ENCODE data around the gene CEBPA.

Gene CEBPA

GRCh38 chr19:33286899-33287298, 15.4 kb downstream of the CEBPA start:
- no peak for DNase-seq

GRCh38 chr19:33285441-33285927, 16.9 kb downstream of the CEBPA start:
- DNase-seq = no peak

- no peak for DNase-seq
Observed at GRCh38 chr19:33284756-33285155, 17.6 kb downstream of the CEBPA start.

DNA sequence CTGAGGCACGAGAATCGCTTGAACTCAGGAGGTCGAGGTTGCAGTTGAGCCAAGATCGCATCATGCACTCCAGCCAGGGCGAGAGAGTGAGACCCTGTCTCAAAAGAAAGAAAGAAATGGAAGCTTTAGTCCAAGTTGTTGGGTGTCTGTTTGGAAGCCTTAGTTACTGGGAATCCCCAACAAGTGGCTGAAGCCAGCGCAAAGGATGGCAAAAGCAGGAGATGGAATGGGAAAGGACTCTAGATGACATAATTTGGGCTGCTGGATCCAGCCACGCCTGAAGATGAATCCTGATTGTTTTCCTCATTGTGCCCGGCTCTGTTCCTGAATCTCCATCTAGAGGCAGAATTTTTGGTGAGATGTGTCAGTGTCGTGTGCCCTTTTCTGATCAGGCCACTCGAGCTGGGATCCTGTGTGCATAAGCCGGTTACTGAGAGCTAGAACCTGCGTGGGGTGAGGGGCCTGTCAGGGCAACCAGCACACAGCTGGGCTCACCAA, 18.1 kb downstream of the CEBPA start:
- no peak for DNase-seq

DNA sequence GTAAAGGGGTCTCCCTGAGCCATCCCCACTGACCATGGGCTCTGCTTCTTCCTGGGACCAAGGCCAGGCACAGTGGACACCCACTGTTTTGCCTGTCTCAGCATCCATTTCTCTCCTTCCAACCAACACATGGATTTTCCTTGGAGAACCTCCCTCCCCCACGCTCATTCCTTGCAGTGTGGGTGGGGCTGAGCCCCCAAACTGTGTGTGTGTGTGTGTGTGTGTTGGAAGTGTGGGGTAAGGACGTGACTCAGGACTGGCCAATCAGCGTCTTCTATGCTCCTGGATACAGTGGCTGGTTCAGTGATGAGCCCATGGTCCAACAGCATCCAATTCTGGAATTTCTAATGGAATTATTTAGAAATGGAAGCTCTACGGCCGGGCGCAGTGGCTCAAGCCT, 18.7 kb downstream of the CEBPA start:
- no peak for DNase-seq

DNA sequence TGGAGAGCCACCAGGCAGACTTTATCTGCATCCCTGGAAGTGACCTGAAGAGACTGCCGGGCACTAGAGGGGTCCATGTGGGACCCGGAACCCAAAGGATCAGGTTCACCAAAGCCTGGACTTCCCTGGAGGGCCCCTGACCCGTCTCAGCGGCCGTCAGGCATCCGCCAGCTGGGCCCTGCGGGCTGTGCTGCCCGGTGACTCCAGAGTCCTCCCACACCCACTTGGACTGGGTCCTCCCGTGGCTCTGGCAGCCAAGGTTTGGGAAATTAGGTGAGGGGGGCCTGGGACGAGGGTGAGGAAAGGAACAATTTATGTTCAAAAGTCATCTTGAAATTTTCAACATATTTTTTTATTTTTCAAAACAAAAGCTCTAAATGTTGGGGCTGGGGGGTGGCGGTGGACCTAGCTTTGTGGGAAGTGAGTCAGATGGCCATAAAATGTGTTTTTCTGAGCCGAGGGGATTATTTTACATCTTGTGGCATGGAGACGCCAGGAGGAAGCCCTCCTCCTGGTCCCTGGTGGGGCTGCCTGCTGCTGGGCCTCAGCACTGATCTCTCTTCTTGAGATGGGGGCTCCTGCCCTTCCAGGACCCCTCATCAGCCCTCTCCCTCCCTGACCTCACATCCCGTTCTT, 20.2 kb downstream of the CEBPA start:
- DNase-seq = no peak

- no peak for DNase-seq
Observed at GRCh38 chr19:33281296-33281926, 20.9 kb downstream of the CEBPA start.

- peak; percentile 27 to 32 for DNase-seq
Observed at GRCh38 chr19:33280351-33280921, 21.9 kb downstream of the CEBPA start.

DNA sequence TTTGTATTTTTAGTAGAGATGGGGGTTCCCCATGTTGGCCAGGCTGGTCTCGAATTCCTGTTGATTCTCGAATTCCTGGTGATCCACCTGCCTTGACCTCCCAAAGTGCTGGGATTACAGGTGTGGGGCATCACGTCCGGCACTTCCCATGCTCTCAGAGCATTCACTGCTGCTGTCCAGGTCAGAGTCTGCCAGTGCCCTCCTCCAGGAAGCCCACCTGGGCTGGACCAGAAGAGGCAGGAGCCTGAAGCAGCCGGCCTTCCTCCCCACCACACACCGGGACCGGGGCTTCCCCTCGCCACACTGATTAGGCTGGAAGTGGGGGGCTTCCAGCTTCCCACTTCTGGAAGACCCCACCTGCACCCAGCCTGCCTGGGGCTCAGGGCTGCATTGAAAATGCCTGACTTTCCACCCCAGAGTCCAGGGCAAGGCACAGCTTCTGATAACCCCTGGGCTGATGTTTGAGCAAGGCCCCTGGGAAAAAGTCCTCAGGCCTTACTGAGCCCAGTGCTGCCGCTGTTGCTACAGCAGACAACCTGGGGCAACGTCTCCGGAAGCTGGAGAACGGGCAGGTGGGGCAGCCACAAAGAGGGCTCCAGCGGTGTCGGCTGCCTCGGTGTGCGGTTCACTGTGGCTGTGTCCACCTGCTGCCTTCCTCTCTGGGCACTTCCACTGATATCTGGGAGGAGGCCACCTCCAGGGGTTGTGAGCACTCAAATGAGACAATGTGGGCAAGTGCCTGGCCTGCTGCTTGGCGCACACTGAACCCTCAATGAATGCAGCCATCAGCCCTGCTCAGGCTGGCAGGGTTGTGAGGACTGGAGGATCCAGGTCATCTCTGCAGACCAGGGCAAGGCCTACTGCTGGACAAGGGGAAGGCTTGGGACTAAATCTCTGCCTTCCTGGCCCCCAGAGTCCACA, 22.6 kb downstream of the CEBPA start:
- DNase-seq = no peak

DNA sequence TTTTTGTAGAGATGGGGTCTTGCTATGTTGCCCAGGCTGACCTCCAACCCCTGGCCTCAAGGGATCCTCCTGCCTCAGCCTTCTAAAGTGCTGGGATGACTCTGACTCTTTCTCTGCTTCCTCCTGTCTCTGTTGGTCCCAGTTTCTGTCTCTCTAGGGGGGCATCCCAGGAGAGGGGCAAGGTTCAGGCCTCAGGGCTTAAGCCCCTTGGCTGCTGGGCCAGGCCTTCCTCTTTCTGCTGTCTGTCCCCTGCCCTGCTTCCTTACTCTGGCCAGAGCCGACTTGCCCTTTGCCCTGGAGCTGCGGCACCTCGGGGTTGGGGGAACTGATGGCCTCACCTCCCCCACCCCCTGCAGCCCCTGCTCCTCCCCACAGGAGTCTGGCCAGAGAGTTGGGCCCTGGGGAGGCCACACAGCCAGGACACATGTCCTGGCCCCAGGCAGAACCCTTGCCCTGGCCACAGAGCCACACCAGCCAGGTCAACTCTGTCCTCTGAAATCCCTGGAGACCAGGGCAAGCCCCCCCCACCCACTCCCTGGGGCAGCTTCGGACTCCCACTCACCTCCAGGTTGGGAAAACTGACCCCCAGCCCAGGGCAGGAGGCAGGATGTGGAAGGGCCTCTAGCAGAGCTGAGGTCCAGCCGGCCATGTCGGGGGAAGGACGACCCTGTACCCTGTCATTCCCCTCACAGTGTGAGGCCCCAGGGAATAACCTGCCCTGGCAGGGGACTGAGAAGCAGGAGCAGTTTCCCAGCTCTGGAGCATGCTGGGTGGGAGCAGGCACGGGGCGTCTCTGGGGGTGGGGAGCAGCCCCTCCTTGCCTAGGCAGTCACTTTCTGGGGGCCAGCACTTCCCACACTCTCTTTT, 23.7 kb downstream of the CEBPA start:
- no peak for DNase-seq

DNA sequence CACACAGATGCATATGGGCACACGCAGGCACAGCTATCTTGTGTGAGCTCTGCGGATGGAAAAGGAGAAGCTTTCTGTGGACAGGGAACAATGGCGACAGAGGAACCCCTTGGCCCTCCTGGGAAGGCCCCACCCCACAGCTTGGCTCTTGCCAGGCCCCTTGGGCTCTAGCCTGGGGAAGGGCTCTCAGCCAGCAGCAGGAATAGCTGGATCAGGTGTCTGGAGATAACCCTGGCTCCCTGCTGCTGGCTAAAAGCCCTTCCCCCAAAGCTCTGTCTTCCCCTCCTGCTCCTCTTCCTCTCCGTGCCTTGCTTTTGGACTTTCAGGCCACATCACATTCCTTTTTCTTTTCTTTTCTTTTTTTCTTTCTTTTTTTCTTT, 24.3 kb downstream of the CEBPA start:
- DNase-seq = no peak

DNA sequence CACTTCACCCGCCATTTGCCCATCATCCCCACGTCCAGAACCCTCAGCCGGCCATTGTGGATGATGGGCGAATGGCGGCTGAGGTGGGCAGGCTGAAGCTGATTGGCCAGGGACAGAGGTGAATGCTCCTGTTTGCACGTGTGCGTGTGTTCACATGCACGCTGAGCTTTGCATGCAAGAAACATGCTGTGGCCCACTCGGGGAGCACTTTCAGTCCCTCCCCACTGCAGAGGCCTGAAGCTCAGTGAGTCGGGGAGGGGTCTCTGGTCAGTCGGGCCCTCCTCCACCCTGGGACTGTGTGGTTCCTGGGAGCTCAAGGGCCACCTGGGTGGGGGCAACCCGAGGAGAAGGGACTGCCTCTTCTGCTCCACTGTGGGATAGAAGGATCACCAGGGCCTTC, 24.9 kb downstream of the CEBPA start:
- DNase-seq = no peak

- no peak for DNase-seq
Observed at GRCh38 chr19:33275933-33276619, 26.3 kb downstream of the CEBPA start.

- DNase-seq = no peak
Observed at GRCh38 chr19:33275559-33275932, 26.8 kb downstream of the CEBPA start.

DNA sequence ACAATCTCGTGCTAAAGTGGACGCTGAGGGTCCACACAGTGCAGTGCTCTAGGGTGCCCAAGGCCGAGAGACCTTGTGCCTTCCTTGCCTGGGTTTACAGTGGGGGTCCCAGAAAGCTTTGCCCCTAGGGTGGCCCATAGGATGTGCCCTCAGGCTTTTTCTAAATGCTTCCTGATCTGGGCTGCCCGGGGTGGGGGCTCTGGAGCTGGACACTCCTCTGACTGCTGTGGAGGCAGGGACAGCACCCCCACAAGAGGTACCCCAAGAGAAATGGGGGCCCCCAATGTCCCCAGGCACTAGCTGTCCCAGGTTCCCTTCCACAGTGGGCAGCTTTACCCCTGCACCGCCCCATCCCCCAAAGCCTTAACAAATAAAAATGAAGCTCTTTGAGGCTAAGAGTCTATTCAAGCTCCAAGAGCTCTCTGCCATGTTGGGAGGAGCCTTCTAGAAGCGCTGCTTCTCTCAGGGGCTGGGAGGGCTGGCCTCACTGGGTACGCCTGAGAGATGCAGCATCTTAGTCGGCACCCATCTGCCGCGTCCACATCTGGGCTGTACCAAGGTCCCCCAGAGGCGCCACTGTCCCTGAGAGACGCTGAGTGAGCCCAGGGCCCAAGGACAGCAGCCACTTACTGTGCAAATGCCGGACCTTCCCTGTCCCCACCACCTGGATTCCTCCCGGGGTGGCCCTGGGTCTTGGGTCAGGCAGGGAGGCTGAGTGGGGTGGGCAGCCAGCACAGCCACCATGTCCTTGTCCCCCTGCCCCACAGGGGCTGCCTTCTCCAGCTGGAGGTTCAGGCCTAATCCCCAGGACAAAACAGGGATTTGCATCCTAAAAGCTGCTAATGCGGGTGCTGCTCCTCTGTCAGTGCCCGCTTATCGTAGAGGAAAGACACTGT, 27.4 kb downstream of the CEBPA start:
- no peak for DNase-seq

DNA sequence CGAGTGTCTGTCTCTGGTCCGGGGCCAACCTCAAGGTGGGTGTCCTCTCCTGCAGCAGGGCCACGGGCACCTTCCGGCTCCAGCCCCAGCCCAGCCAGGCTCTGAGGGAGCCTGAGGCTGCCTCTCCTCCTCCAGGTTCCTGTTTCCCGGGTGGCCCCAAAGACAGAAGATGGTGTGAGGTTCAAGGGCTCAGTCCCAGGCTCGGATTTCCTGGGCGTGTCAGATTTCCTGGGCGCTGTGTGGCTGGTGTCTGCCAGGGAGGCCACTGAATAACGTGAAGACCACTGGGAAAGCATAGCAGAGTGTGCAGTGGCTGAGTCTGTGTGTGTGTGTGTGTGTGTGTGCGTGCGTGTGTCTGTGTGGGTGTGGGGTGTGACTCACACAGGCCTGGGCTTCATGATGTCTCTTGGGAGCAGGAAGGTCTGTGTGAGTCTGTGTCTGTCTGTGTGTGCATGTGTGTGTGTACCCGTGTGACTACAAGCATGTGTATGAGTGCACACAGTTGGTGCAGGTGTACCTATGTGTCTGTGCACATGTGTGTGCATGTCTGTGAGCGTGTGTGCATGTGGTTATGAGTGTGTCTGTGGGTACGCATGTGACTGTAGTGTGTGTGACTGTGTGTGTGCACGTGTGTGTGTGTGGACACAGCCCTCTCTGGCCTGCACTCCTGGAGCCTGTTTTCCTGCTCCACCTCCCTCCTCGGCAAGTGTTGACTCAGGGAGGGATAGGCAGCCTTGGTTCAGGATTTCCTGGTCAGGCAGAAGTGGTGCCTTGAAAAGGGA, 28.3 kb downstream of the CEBPA start:
- DNase-seq = peak; percentile 28 to 35

DNA sequence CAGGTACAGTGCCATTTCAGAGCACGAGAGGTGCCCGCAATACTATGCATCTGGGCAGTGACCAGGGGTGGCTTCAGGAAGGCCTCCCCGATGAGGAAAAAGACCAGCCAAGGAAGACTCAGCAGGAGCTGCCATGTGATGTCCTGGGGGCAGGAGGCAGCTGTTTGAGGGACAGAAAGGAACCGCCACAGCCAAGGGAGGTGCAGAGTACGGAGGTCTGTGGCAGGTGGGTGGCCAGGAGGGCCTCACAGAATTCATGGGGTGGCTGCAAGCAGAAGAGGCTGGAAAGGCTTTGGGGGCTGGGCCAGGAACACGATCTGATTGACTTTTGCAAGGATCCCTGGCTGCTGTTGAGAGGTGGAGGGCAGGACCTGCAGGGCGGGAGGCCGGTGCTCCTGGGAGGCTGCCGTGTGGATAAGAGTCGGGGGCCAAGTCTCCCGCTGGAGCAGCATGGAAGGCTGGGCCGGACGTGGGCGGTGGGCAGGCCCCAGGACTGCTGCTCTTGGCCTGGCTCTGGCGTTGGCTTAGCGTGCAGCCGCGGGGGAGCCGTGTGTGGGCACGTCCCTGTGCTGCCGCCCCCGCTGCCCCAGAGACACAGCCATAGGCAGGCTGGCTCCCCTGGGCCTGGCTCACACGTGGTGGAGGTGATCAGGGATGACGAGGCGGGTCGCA, 29.1 kb downstream of the CEBPA start:
- DNase-seq = no peak

DNA sequence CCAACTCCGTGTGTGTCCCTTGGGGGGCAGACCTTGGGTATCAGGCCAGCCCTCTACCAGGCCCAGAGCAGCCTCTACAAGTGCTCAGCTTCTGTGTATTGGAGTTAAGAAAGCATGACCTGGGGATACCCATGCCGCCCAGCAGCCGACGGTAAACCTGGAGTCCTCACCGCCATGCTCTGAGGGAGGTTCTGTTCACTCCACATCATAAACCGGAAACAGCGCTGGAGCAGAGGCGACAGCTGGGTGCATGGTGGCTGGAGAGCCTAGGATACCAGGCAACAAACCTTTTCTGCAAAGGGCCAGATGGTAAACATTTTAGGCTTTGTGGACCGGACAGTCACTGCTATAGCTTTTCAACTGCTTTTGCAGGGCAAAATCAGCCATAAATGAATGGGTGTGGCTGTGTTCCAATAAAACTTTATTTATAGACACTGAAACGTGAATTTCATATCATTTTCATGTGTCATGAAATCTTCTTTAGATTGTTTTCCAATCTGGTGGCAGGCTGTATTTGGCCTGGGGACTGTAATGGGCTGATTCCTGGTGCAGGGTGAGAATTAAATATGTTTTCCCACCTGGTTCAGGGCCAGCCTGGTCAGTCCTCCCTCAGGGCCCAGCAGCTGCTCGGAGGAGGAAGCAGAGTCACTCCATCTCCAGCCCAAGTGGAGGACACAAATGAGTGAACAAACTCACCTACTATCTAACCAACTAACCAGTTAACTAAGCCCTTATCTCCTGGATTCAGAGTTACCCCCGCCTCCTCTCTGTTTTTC, 30.9 kb downstream of the CEBPA start:
- DNase-seq = no peak

All from stimulated activated CD4-positive, alpha-beta T cell treated with anti-CD3 and anti-CD28 coated beads, Interleukin-2, amount 100 ng/mL, for 48 hours (primary cell).